Measurements from ENCODE around the gene SAP30BP. TPM values are rescaled to one million over a fixed set of nuclear protein-coding genes. Genes with fewer than 3 reads are reported as not detected.

SAP30BP gene
- total and polyA plus RNA-seq, 2 experiments from 2014 or later, result 44.9 to 97.9 TPM

GRCh38 chr17:75695830-75696271, 28.7 kb downstream of the SAP30BP start:
- TF ChIP-seq NANOG (IDR thresholded peaks at IDR 0.05; ENCODE audit: borderline replicate concordance), result no peak
- no peak for TF ChIP-seq ZNF331 (CRISPR knock-in tag; IDR thresholded peaks at IDR 0.05; ENCODE audit: low read depth)
- TF ChIP-seq JUNB (IDR thresholded peaks at IDR 0.05; ENCODE audit: unreplicated experiment), result no peak
- no peak for TF ChIP-seq REST (IDR thresholded peaks at IDR 0.05; ENCODE audit: unreplicated experiment)
- TF ChIP-seq EZH2 (IDR thresholded peaks at IDR 0.05; ENCODE audit: low read depth, unreplicated experiment), result no peak
- no peak for TF ChIP-seq CREB1 (CRISPR knock-in tag; IDR thresholded peaks at IDR 0.05; ENCODE audit: low read depth)
- TF ChIP-seq POLR2AphosphoS5 (IDR thresholded peaks at IDR 0.05; ENCODE audit: low read depth), result no peak
- no peak for TF ChIP-seq STAT1 (IDR thresholded peaks at IDR 0.05; ENCODE audit: unreplicated experiment)
- no peak for TF ChIP-seq CTCF (conservative IDR thresholded peaks at IDR 0.05; ENCODE audit: low read depth in 2 of 2)
- TF ChIP-seq ETS1 (IDR thresholded peaks at IDR 0.05), result no peak
- no peak for TF ChIP-seq EZH2phosphoT487 (IDR thresholded peaks at IDR 0.05; ENCODE audit: unreplicated experiment)
- no peak for TF ChIP-seq ZNF114 (CRISPR knock-in tag; IDR thresholded peaks at IDR 0.05)
- H3K27ac Mint-ChIP-seq, result no peak overlapping the region
- H3K4me3 Mint-ChIP-seq, result no peak overlapping the region
- DNase-seq (ENCODE audit: low spot score), result no peak
- Histone ChIP-seq H3K4me2 (no peak overlapping the region), H3K9me2 (ENCODE audit: insufficient read depth) (no peaks in the 10 kb centered on the region), H3K27me3 (ENCODE audit: insufficient read depth) (no peaks in the 10 kb centered on the region), H3K27ac (ENCODE audit: low read depth) (no peak overlapping the region), H3K4me3 (no peak overlapping the region), H3K4me1 (ENCODE audit: insufficient read depth) (no peaks in the 10 kb centered on the region), H3K36me3 (ENCODE audit: insufficient read depth) (peaks cover 8% of the 10 kb centered on the region; the same call in 1 of the 2 replicates), H2AFZ (no peak overlapping the region), H4K20me1 (replicated peaks; ENCODE audit: insufficient read depth) (peaks cover 7% of the 10 kb centered on the region), H3K79me2 (replicated peaks; ENCODE audit: insufficient read depth) (peaks cover 14% of the 10 kb centered on the region; the same call in 1 of the 2 replicates), H3F3A (replicated peaks; ENCODE audit: low read depth) (no peaks in the 10 kb centered on the region)
- no peak for ATAC-seq
- peaks cover 16% of the 10 kb centered on the region for H3K27me3 Mint-ChIP-seq (ENCODE audit: insufficient read depth, low read depth, poor library complexity)
- H3K4me1 Mint-ChIP-seq, result peaks cover 24% of the 10 kb centered on the region
- no peaks in the 10 kb centered on the region for H3K9me3 Mint-ChIP-seq
- H3K36me3 Mint-ChIP-seq (ENCODE audit: low read depth), result peaks cover 36% of the 10 kb centered on the region

All from GM23338 (cell line).